Dermis microvascular lymphatic vessel endothelial cell (primary cell): ENCODE results near the gene SAMMSON. TPM values are rescaled to one million over a fixed set of nuclear protein-coding genes. Genes with fewer than 3 reads are reported as not detected.
A peak's percentile ranks its signal among the peaks of the same experiment; 100 is the strongest.

Experiments
- DNase-seq, 2 donors: peaks; one replicate each; pipeline versions ENCODE4 v3.0.0 to v3.0.0-alpha.2; 2010; ENCODE audit warnings: low read depth in 2 of 2
- total RNA-seq: library from RNA; depleted of rRNA; stranded (reverse); fragments of >200 nt; gene quantifications from 2 replicates; pipeline ENCODE4 v1.2.1, GENCODE V29; 2014

SAMMSON gene
- total RNA-seq, 1 donor from 2014 or later: not detected

GRCh38 chr3:70010346-70010745, 10.8 kb downstream of the SAMMSON start:
- no peak for DNase-seq

DNA sequence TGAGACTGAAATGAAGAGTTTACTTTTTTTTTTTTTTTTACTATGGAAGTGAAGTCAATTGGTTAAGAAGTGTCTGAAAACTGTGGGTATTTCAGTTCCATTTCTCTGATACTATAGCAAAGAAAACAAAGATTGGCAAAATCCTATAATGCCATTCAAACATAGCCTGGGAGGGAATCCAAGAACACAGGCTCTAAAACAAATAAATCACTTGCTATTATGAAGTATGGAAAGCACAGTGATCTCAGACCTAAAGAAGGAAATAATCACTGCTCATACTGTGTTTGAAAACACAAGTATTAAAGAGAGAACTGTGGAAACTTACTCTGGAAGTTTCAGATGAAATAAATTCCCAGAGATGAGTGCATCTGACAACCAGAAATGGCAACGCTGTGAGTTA, 12.0 kb downstream of the SAMMSON start:
- DNase-seq: no peak

DNA sequence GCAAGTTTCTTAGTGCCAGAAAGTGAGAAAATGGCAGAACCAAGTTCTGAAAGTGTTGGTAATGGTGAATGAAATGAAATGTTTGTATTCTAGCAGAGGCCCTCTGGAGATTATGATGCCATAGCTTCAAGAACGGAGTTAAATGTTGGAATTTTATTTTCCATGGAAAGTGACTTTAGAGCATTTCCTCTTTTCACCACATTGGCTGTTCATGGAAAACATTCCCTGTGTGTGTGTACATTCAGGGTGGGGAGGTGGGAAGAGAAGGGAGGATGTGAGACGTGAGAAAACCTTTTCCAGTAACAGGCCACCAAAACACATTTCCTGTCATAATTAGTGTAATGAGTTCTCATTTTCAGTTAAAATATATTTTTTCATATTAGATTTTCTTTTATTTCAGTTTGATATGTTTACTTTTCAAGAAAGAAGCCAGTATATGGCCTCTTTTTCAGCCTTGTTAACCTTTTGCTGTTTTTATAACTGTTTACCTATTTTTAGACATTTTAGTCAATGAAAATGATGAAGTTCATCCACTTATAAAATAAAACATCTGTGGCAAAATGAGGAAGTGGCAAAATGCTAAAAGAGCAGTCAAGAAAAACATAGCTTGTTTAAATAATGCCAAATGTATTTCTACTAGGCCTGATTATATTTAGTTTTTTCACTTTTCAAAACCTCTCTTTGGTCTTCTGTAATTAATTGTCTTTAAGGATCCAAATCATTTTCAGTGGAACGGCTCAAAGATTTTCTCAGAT, 21.6 kb downstream of the SAMMSON start:
- DNase-seq: peak in 1 of 2 donors; percentile 28

DNA sequence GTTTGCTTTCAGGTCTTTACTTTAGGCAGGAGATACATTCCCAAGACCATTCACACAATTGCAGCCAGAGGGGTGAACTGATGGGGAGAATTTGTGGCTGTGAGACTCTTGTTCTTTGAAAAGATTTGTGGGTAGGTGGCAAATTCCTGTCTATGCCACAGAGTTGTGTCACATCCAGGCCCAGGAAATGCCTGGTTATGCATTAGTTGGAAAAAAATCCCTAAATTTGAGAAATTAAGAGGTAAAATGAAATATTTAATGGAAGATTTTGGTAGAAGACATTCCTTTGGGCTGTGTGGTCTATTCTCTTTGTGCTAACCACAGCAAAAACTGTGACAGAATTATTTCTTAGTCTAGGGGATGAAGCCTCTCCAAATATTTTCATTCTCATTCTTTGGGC, 28.8 kb downstream of the SAMMSON start:
- no peak for DNase-seq

DNA sequence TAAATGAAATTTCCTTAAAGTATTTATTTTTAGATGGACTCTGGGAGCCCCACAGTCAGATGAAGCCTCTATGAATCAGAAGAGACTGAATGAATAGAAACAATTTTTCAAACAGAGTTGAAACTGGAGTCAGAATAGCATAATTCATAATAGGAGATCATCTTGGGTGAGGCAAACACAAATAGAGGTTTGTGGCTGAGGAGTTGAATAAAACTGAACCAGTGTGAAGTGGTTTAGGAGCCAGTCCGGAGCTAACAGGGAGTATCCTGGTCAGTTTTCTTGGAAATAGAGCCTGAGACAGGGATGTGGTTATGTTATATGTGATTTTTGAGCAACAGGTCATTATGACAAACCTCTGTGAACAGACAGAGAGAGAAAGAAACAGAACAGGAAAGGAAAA, 39.2 kb downstream of the SAMMSON start:
- DNase-seq: no peak

GRCh38 chr3:70040386-70040785, 40.9 kb downstream of the SAMMSON start:
- no peak for DNase-seq

DNA sequence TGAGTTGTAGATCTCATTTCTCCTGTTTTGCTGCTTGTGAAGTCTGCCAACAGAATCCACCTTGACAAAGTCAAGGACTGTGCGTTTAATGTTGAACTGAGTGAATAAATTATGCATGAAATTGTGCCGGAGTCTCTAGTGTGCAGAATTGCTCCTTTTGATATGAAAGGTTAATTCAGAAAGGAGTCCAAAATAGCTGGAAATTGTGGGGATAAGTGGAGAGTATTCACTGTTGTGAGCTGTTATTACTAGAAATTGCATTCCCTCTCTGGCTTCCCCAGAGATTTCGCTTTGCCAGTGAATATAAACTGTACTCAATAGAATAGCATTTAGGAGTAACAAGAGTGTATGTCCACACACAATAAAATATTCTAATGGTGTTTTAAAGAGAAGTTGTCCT, 43.1 kb downstream of the SAMMSON start:
- DNase-seq: no peak

DNA sequence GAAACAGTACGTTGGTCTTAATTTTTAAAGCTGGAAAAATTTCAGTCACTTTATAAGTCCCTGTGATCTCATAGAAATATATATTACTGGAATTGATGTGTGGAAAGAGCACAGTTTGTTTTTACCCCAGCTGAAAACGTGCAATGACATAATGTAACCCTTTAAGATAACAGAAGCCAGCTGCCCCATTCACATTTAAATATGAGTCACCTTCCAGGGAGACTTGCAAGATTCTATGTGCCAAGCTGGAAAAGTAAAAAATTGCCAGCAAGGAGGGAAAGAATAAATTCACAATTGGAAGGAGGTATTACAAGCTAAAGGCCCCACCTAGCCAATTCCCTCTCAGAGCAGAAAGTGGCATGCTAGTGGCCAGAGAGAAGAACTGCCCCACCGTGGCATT, 50.2 kb downstream of the SAMMSON start:
- DNase-seq: no peak

DNA sequence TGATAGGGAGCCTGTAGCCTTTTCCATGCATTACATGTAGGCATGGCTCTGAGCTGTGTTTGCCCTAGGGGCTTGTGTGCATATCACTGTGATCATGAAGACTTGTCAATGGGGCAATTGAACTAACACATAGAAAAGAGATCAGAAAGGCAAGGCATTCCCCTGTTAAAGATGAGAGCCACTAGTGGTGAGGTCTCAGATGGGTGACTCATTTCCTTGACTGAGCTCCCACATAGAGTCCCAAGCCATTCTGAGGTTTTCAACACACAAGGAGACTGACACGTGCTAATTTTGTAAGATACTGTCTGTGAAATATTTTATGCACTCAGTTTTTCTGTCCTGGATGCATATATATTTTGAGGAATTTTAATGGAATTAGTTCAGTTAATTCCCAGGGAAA, 53.8 kb downstream of the SAMMSON start:
- no peak for DNase-seq

DNA sequence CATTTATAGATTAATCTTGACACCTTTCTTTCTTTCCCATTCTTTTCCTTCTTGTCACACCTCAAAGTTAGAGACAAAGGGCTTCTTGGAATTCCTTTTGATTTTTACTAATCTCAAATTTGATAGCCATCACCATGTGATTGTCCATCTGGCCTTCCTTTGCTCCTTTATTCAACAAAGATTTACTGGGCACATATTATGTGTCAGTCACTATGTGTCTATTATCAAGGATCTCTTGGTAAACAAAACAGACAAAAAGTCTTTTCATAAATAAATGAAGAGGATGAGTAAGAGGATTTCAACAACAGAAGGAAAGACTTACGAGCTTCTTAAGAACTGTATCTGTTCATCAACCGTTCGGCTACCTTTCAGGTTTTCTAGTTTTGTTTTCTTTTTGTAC, 56.5 kb downstream of the SAMMSON start:
- DNase-seq: no peak

GRCh38 chr3:70057426-70057825, 57.9 kb downstream of the SAMMSON start:
- DNase-seq: no peak

GRCh38 chr3:70061096-70061495, 61.6 kb downstream of the SAMMSON start:
- no peak for DNase-seq

DNA sequence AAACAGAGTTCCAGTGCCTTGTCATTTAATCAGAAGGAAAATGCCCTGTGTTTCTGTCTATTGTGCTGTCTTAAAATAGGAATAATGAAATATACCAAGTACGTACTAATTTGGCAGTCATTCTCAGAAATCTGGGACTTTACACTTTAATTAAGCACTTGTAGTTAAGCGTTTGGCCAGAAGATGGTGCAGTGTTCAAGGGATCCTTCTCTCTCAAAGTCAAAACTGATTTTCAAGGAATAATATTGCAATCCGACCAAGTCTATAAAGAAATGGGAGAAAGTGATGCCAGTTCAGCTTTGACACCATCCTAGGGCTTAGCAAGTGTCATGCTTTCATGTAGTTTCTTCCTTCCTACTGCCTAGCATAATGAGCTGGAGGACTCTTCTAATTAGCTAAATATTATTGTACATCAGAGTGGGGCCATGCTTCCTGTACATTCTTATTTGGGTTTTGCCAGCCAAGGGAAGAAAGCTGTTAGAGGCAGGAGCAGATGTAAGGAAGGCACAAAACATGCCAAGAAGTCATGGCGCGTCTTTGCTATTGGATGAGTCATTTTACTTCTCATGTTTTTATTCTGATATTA, 64.8 kb downstream of the SAMMSON start:
- peak; percentile 20 to 50 for DNase-seq

GRCh38 chr3:70065696-70066253, 66.2 kb downstream of the SAMMSON start:
- no peak for DNase-seq

- no peak for DNase-seq
These were observed 68.5 kb downstream of the SAMMSON start for GRCh38 chr3:70067860-70068521.

DNA sequence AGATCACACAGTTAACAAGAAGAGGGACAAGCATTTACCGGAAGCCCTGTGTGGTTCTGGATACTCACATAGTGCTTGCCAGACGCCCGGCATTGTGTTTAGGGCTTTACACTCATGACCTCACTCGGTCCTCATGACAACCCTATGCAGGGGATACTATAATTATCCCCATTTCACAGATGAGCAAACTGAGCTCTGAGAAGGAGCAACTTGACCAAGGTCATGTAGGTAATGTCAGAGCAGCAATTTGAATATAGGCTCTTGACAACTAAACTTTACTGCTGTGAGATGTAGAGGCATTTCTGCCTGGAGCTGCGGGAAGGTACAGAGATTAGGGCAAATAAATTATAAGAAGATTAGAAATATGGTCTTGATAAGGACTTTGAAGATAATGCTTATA, 70.0 kb downstream of the SAMMSON start:
- DNase-seq: no peak

- DNase-seq: no peak
These were observed 71.6 kb downstream of the SAMMSON start for GRCh38 chr3:70071138-70071537.

DNA sequence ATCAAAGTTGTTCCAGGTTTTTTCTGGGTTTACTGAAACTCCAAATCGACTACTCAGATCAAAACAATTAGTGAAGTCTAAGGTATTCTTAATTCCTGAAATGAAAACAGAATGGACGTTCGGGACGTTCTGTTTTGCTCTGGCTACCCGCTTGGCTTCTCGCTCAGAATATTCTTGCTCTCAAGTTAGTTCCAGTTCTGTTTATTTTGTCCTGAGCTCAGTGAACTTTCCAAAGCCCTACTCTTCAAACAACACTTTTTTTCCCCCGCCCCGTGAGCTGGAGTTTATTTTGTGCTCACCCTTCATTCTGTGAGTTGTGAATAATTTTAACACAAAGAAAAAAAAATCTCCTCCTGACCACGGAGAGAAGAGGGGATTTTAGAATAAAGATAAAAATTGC, 72.6 kb downstream of the SAMMSON start:
- DNase-seq: no peak

DNA sequence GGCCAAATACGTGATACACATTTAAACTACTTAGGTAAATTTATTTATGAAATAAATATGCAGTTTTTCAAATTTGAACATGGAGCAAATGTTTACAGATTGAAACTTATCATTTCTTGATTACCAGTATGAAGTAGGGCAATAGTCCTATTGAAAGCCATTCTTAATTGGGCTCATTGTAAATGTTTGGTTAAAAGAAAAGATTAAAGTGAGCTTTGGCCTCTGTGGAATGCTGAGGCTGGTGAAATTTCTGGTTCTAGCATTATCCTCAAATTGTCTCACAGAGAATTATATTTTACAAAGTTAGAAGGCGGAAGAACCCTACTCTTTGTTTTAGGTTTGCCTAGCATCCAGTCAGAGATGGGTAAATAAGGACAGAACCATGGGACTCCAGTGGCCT, 73.2 kb downstream of the SAMMSON start:
- DNase-seq: no peak

DNA sequence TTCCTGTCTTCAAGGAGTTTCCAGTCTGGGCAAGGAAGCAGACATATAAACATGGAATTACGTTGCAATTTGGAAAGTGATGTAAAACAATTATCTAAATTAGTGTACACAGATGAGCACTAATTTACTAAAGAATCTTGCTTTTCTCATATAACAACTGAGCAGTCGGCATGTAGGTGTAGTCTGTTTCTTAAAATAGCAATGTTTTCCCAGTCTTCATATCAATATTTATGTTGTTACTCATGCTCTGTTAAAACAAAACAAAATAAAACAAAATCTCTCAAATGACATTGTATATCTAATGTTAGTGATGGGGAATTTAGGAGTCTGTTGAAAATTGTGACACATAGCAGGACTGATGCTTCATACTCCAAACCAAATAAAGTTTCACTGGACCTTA, 75.6 kb downstream of the SAMMSON start:
- no peak for DNase-seq

GRCh38 chr3:70076396-70076795, 76.9 kb downstream of the SAMMSON start:
- no peak for DNase-seq

DNA sequence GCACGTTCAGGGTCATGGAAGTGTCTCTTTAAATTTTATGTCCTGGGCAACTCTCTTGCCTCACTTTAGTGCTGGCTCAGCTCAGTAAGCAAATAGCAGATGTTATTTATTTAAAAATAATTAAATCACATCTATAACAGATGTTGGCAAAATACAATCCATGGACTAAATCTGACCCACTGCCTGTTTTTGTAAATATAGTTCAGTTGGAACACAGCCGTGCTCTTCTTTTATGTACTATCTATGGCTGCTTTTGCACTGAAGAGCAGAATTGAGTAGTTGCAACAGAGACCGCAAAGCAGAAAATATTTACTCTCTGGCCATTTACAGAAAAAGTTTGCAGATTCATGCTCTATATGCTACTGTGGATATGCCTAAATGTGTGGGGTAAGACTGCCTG, 79.2 kb downstream of the SAMMSON start:
- DNase-seq: no peak

DNA sequence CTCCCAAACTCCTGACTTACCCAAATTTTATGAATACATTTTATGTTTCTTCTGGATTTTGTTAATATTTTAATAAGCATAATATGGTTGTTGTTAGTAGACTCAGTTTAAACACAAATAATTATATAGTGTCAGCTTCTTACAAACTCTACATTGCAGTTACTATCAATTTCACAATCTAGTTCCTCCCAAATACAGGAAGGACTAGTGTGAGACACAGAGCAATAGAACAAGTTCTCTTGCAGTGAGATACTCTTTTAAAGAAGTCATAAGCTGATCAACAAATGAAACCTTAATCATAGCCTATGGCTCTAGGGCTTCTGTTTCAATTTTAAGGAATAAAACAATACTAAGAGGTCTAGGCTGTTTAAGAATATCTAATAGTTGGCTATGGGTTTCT, 86.1 kb downstream of the SAMMSON start:
- DNase-seq: no peak
